HepG2 (cell line): ENCODE results near the gene AEBP1. TPM values are rescaled to one million over a fixed set of nuclear protein-coding genes. Genes with fewer than 3 reads are reported as not detected.

Experiments used
- ATAC-seq: fragments of 200-7000 bp; cut with Tn5 transposase; 3 replicates; pipeline ENCODE4 v1.9.1; 2020; ENCODE audit warnings: mild to moderate bottlenecking, moderate library complexity
- BruUV-seq: library from RNA; stranded (reverse); fragments of 400-500 nt; replicated peaks from 2 replicates; lab custom pipeline; 2021; lab: Mats Ljungman, UMichigan
- CTCF ChIA-PET: fragments of 300-600 bp; formaldehyde crosslinking; extraction: SDS; loops from one replicate; lab custom pipeline; 2021; ENCODE audit warnings: low total read pairs, inconsistent platforms, low intra/inter-chr PET ratio; lab: Yijun Ruan, JAX
- POLR2A ChIA-PET: fragments of 350-600 bp; sonication (Branson Sonifier 250); formaldehyde crosslinking; loops from one replicate; lab custom pipeline; 2020; ENCODE audit warnings: antibody characterized with exemption, inconsistent platforms; lab: Yijun Ruan, JAX
- DNase-seq: peaks from one replicate; pipeline ENCODE4 v3.0.0-alpha.2; 2015; ENCODE audit warnings: low spot score
- FAIRE-seq: peaks from 3 replicates; lab custom pipeline; 2011; peaks lifted over from hg19 to GRCh38; lab: Jason Lieb, UNC
- H2AFZ ChIP-seq: one replicate; pipeline ENCODE4 v1.6.1; 2011; ENCODE audit warnings: low read length, inconsistent platforms
- H3K27ac ChIP-seq: fragments of 300-600 bp; 3 replicates; pipeline ENCODE4 v1.8.0; 2011; ENCODE audit warnings: mixed run types, mild to moderate bottlenecking, mixed read lengths, low read length, inconsistent platforms; ENCODE audit not compliant: insufficient read depth; ENCODE audit errors: extremely low read length
- H3K27me3 ChIP-seq, 2 experiments: fragments of 200-600 bp in 1 of 2; 2 replicates in 1 of 2; 3 replicates in 1 of 2; pipeline versions ENCODE4 v1.6.0 to v1.8.0; 2011; ENCODE audit warnings: low read length in 2 of 2, mild to moderate bottlenecking in 2 of 2, moderate library complexity in 2 of 2, inconsistent platforms in 1 of 2; ENCODE audit not compliant: insufficient read depth in 2 of 2, control insufficient read depth in 1 of 2
- H3K36me3 ChIP-seq, 2 experiments: fragments of 200-600 bp in 1 of 2; replicated peaks in 1 of 2; 2 replicates in 1 of 2; 3 replicates in 1 of 2; pipeline versions ENCODE4 v1.5.1 to v1.8.0; 2011; ENCODE audit warnings: low read length in 2 of 2, inconsistent platforms in 1 of 2; ENCODE audit not compliant: insufficient read depth in 2 of 2, control insufficient read depth in 1 of 2
- H3K4me1 ChIP-seq: 2 replicates; pipeline ENCODE4 v1.5.1; 2012; ENCODE audit warnings: low read length, inconsistent platforms; ENCODE audit not compliant: insufficient read depth
- H3K4me2 ChIP-seq: 2 replicates; pipeline ENCODE4 v1.6.0; 2011; ENCODE audit warnings: low read depth, low read length, inconsistent platforms
- H3K4me3 ChIP-seq, 3 experiments: fragments of 200-600 bp in 1 of 3; sonication (generic), shearing (Covaris generic) in 1 of 3; replicated peaks in 1 of 3; 2 replicates each; pipeline ENCODE4 v1.5.1; 2011 to 2016; ENCODE audit warnings: low read length in 3 of 3, inconsistent platforms in 2 of 3, low read depth in 2 of 3, mild to moderate bottlenecking in 2 of 3, control low read depth in 1 of 3, mixed read lengths in 1 of 3; ENCODE audit not compliant: insufficient read depth in 1 of 3
- H3K79me2 ChIP-seq: one replicate; pipeline ENCODE4 v1.6.1; 2011; ENCODE audit warnings: low read length, inconsistent platforms; ENCODE audit not compliant: insufficient read depth
- H3K9ac ChIP-seq: 2 replicates; pipeline ENCODE4 v1.6.0; 2011; ENCODE audit warnings: mild to moderate bottlenecking, low read depth, low read length, inconsistent platforms; ENCODE audit not compliant: insufficient read depth
- H3K9me3 ChIP-seq: 2 replicates; pipeline ENCODE4 v1.5.1; 2012; ENCODE audit warnings: mild to moderate bottlenecking, low read length
- H4K20me1 ChIP-seq: 2 replicates; pipeline ENCODE4 v1.6.0; 2011; ENCODE audit warnings: inconsistent platforms, mild to moderate bottlenecking, low read length, moderate library complexity; ENCODE audit not compliant: insufficient read depth
- CEBPB ChIP-seq: IDR thresholded peaks from 2 replicates; pipeline ENCODE4 v1.6.1; 2011; ENCODE audit warnings: low read depth, low read length, improper control_type of control experiment, borderline replicate concordance
- CTCF ChIP-seq: sonication (generic); formaldehyde crosslinking; IDR thresholded peaks from 2 replicates; pipeline ENCODE4 v1.5.0; 2020; ENCODE audit warnings: mild to moderate bottlenecking, missing genetic modification reagents, moderate library complexity
- HIVEP1 ChIP-seq: sonication (generic); formaldehyde crosslinking; IDR thresholded peaks from 2 replicates; pipeline ENCODE4 v1.4.0; 2020; ENCODE audit warnings: mild to moderate bottlenecking, missing genetic modification reagents
- MATR3 ChIP-seq: sonication (generic); formaldehyde crosslinking; IDR thresholded peaks from 2 replicates; pipeline ENCODE4 v1.4.0; 2020; ENCODE audit warnings: missing genetic modification reagents
- STAG1 ChIP-seq: sonication (generic); formaldehyde crosslinking; IDR thresholded peaks from 2 replicates; pipeline ENCODE4 v1.4.0; 2020; ENCODE audit warnings: missing genetic modification reagents
- ZFP36 ChIP-seq: fragments of 150-350 bp; IDR thresholded peaks from 2 replicates; pipeline ENCODE4 v1.6.1; 2018; ENCODE audit warnings: borderline replicate concordance, low read length, low read depth; ENCODE audit not compliant: partially characterized antibody
- ZFP82 ChIP-seq: sonication (generic); formaldehyde crosslinking; IDR thresholded peaks from 2 replicates; pipeline ENCODE4 v1.5.1; 2020; ENCODE audit warnings: mild to moderate bottlenecking, missing genetic modification reagents, borderline replicate concordance
- ZNF367 ChIP-seq: sonication (generic); formaldehyde crosslinking; IDR thresholded peaks from 2 replicates; pipeline ENCODE4 v1.4.0; 2020; ENCODE audit warnings: missing genetic modification reagents, borderline replicate concordance
- ZNF383 ChIP-seq: sonication (generic); formaldehyde crosslinking; IDR thresholded peaks from 2 replicates; pipeline ENCODE4 v1.4.0; 2020; ENCODE audit warnings: missing genetic modification reagents, mild to moderate bottlenecking, borderline replicate concordance
- ZNF432 ChIP-seq: sonication (generic); formaldehyde crosslinking; IDR thresholded peaks from 2 replicates; pipeline ENCODE4 v1.5.0; 2020; ENCODE audit warnings: missing genetic modification reagents, mild to moderate bottlenecking, borderline replicate concordance
- ZNF501 ChIP-seq: sonication (generic); formaldehyde crosslinking; IDR thresholded peaks from 2 replicates; pipeline ENCODE4 v1.5.1; 2020; ENCODE audit warnings: mild to moderate bottlenecking, moderate library complexity, missing genetic modification reagents
- ZNF576 ChIP-seq: sonication (generic); formaldehyde crosslinking; IDR thresholded peaks from 2 replicates; pipeline ENCODE4 v1.4.0; 2020; ENCODE audit warnings: mild to moderate bottlenecking, missing genetic modification reagents
- WGBS: methylation state at CpG from one replicate; pipeline ENCODE4 v1.1.6; 2017; ENCODE audit warnings: low lambda C conversion rate; 5-methylcytosine and 5-hydroxymethylcytosine counted together
- in situ Hi-C: cut with HindIII; loops from 2 replicates; pipeline ENCODE4 v1.10.0; 2017; ENCODE audit warnings: low pct_unique_long_range_greater_than_20kb; ENCODE audit not compliant: extremely low pct_ligation_motif_present
- intact Hi-C: fragments of 100-400 bp; cut with micrococcal nuclease; formaldehyde crosslinking; loops from one replicate; pipeline ENCODE4 v1.10.0; 2022; ENCODE audit not compliant: unreplicated experiment
- polyA plus RNA-seq, 8 experiments: library from polyadenylated mRNA; depleted of rRNA in 3 of 8; stranded (reverse) in 7 of 8; unstranded in 1 of 8; fragments of >200 nt; fragmentation: Illumina TruSeq in 4 of 8; extraction: Trizol in 4 of 8; gene quantifications; 2 replicates each; pipeline versions ENCODE4 v1.2.1 to v1.2.3, GENCODE V29; 2011 to 2016; ENCODE audit warnings: low read depth in 4 of 8, missing spikeins in 1 of 8, mixed read lengths in 1 of 8; ENCODE audit not compliant: insufficient read depth in 1 of 8
- total RNA-seq, 5 experiments: library from RNA; depleted of rRNA; stranded (reverse); fragments of >200 nt; fragmentation: Illumina TruSeq; extraction: Trizol; gene quantifications; 2 replicates each; pipeline ENCODE4 v1.2.3, GENCODE V29; 2016; ENCODE audit warnings: low read depth in 1 of 5

The AEBP1 gene
- total and polyA plus RNA-seq, 2 of the 13 experiments (the other 11 are each of a cell fraction or from before 2014, with no cell fraction given), result 0.22 to 0.55 TPM

GRCh38 chr7:44136731-44137130 lies 32.6 kb downstream of the AEBP1 start:
- BruUV-seq, result no TSS peak
- TF ChIP-seq MATR3 (CRISPR knock-in tag) (no peak), ZNF383 (CRISPR knock-in tag) (no peak), HIVEP1 (CRISPR knock-in tag) (no peak), ZNF576 (CRISPR knock-in tag) (no peak), ZNF501 (CRISPR knock-in tag) (no peak), ZFP36 (no peak), ZFP82 (CRISPR knock-in tag) (no peak)
- no peak overlapping the region for H3K4me3 ChIP-seq
- no peaks in the 10 kb centered on the region for H3K36me3 ChIP-seq
- ATAC-seq (no peak), DNase-seq (no peak), FAIRE-seq (no peak)
- in situ Hi-C loops, result no loop called here
- H3K9me3 ChIP-seq, result no peaks in the 10 kb centered on the region
- 59% methylated on average over 5 of the region's 5 CpGs for WGBS
- no peak overlapping the region for H3K9ac ChIP-seq
- no peak overlapping the region for H2AFZ ChIP-seq
- H4K20me1 ChIP-seq, result no peaks in the 10 kb centered on the region
- H3K27ac ChIP-seq, result no peak overlapping the region
- H3K27me3 ChIP-seq, result peaks cover 1 to 3% of the 10 kb centered on the region in 2 experiments; a peak in 1 of 5 replicates
- CTCF ChIA-PET, result no interaction called here
- peaks cover 7% of the 10 kb centered on the region for H3K4me1 ChIP-seq
- H3K79me2 ChIP-seq, result no peaks in the 10 kb centered on the region
- intact Hi-C loops, result loop anchor here (10.0 kb wide), 1 partner anchor 58 kb away; no protein-coding TSS in a partner anchor
- H3K4me2 ChIP-seq, result no peak overlapping the region
- POLR2A ChIA-PET, result no interaction called here

- POLR2A ChIA-PET, result no interaction called here
- Histone ChIP-seq H2AFZ (no peak overlapping the region), H3K9me3 (no peaks in the 10 kb centered on the region), H3K36me3 (no peaks in the 10 kb centered on the region), H3K9ac (no peak overlapping the region), H3K4me1 (no peaks in the 10 kb centered on the region), H3K27ac (no peak overlapping the region), H3K27me3 (peaks cover 0 to 3% of the 10 kb centered on the region in 2 experiments; a peak in 1 of 5 replicates), H3K4me2 (no peak overlapping the region), H3K4me3 (no peak overlapping the region), H4K20me1 (no peaks in the 10 kb centered on the region), H3K79me2 (no peaks in the 10 kb centered on the region)
- ATAC-seq (peak; percentile 72), DNase-seq (no peak), FAIRE-seq (no peak)
- intact Hi-C loops (loop anchor here (10.0 kb wide), 1 partner anchor 56 kb away; no protein-coding TSS in a partner anchor), in situ Hi-C loops (no loop called here)
- WGBS, result 18% methylated on average over 8 of the region's 8 CpGs
- BruUV-seq, result no TSS peak
- TF ChIP-seq STAG1 (CRISPR knock-in tag) (peak; percentile 17; the same call in 1 of the 2 replicates), CTCF (CRISPR knock-in tag) (peak; percentile 36), ZNF432 (CRISPR knock-in tag) (no peak), CEBPB (no peak), ZNF367 (CRISPR knock-in tag) (no peak)
- CTCF ChIA-PET, result no interaction called here
Measured at GRCh38 chr7:44138698-44139097, 34.6 kb downstream of the AEBP1 start.
